Progenitor cell of endocrine pancreas (in vitro differentiated cells): ENCODE data around the gene OR9A2. TPM values are rescaled to one million over a fixed set of nuclear protein-coding genes. Genes with fewer than 3 reads are reported as not detected.

ENCODE experiments used
- DNase-seq: peaks from one replicate; pipeline ENCODE4 v3.0.0; 2021; ENCODE audit warnings: low spot score; ENCODE audit not compliant: unreplicated experiment
- H3K27ac Mint-ChIP-seq: 2 replicates; pipeline ENCODE4 v1.8.0; 2021; ENCODE audit warnings: mild to moderate bottlenecking, moderate library complexity, mixed read lengths
- H3K27me3 Mint-ChIP-seq: 2 replicates; pipeline ENCODE4 v1.8.0; 2021; ENCODE audit warnings: mixed read lengths
- H3K36me3 Mint-ChIP-seq: 2 replicates; pipeline ENCODE4 v1.8.0; 2022; ENCODE audit warnings: mixed read lengths; ENCODE audit not compliant: insufficient read depth
- H3K4me1 Mint-ChIP-seq: 2 replicates; pipeline ENCODE4 v1.8.0; 2021; ENCODE audit warnings: low read depth, mixed read lengths
- H3K4me3 Mint-ChIP-seq: 2 replicates; pipeline ENCODE4 v1.8.0; 2021; ENCODE audit warnings: low read depth, mild to moderate bottlenecking, moderate library complexity, mixed read lengths
- H3K9me3 Mint-ChIP-seq: 2 replicates; pipeline ENCODE4 v1.8.0; 2021; ENCODE audit warnings: low read depth, mixed read lengths
- total RNA-seq: library from RNA; stranded (reverse); gene quantifications from 2 replicates; pipeline ENCODE4 v1.2.1, GENCODE V29; 2021
- TF ChIP-seq, protein P1 (sequence below): fragments of 200-600 bp; sonication (generic); IDR thresholded peaks from one replicate; pipeline ENCODE4 v1.5.0; 2021; ENCODE audit warnings: antibody characterized with exemption, mild to moderate bottlenecking; ENCODE audit not compliant: unreplicated experiment

Gene OR9A2
- total RNA-seq, 1 donor from 2014 or later = not detected

DNA sequence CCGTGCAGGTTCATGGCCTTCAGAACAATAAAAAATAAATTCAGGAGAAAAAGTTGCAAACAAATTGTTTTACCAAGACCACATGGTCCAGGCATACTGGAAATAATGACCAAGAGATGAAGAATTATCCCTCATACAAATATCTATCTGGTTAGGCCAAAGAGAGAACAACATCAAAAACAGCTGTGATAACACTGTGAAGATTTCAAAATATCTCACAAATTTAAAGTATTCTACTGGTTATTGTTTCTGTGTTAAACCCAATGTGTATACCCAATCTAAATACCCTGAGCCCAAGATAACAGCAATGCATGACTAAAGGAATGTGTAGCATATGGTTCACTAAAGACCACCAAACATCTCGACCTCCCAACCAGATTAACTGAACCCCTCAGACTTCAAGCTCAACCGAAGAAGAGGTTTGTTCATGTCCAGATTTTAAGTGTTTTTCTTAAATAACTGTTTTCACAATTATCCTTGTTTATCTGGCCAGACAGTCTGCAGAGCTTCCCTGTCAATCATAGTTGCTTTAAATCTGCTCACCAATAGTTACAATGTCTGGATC lies 10.9 kb downstream of the OR9A2 start:
- no peaks in the 10 kb centered on the region for H3K36me3 Mint-ChIP-seq
- peaks cover 6% of the 10 kb centered on the region for H3K9me3 Mint-ChIP-seq
- no peak overlapping the region for H3K27ac Mint-ChIP-seq
- peaks cover 2% of the 10 kb centered on the region for H3K4me1 Mint-ChIP-seq
- H3K27me3 Mint-ChIP-seq = peaks cover 26% of the 10 kb centered on the region
- no peak for DNase-seq
- H3K4me3 Mint-ChIP-seq = no peak overlapping the region
- TF ChIP-seq, protein P1, sequence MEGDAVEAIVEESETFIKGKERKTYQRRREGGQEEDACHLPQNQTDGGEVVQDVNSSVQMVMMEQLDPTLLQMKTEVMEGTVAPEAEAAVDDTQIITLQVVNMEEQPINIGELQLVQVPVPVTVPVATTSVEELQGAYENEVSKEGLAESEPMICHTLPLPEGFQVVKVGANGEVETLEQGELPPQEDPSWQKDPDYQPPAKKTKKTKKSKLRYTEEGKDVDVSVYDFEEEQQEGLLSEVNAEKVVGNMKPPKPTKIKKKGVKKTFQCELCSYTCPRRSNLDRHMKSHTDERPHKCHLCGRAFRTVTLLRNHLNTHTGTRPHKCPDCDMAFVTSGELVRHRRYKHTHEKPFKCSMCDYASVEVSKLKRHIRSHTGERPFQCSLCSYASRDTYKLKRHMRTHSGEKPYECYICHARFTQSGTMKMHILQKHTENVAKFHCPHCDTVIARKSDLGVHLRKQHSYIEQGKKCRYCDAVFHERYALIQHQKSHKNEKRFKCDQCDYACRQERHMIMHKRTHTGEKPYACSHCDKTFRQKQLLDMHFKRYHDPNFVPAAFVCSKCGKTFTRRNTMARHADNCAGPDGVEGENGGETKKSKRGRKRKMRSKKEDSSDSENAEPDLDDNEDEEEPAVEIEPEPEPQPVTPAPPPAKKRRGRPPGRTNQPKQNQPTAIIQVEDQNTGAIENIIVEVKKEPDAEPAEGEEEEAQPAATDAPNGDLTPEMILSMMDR = no peak

DNA sequence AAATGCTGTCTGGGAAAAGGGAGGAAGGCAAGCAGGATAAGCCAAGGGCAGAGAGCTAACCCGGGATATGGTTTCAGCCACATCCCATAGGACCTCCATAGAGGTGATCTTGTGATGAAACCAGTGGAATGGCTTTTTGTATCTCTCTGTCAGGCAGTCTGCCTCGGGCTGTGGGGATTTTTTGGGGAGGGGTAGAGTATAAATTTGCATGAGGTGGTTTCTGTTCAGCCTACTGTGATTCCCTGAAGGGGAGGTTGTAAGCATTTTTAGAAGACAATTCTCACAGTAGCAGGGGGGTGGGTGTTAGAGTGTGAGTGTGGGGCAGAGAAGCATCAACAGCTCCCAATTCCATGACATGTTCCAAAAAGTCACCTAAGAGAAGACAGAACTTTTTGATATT lies 11.8 kb downstream of the OR9A2 start:
- Mint-ChIP-seq H3K36me3 (no peaks in the 10 kb centered on the region), H3K27me3 (peaks cover 29% of the 10 kb centered on the region), H3K9me3 (peaks cover 6% of the 10 kb centered on the region), H3K27ac (no peak overlapping the region), H3K4me1 (peaks cover 2% of the 10 kb centered on the region), H3K4me3 (no peak overlapping the region)
- DNase-seq = no peak
- TF ChIP-seq, protein P1 = no peak

DNA sequence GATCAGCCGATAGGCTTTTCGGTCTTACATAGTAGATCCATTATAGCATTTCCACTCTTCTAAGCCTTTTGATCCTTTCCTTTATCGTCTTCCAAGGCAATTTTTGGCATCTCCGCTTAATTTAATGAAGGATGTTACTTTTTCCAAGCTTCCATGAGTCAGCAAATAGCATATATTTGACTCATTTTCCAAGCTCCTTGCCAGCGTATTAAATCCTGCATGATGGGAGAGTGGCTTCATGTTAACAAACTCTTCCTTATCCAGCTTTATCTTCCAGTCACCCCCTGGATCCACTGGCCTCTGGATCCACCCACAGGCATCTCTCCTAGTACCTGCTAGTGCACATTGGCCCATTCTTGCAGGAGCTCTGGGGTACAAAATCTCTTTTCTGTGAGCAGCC lies 13.0 kb downstream of the OR9A2 start:
- no peak for DNase-seq
- H3K4me3 Mint-ChIP-seq = no peak overlapping the region
- peaks cover 2% of the 10 kb centered on the region for H3K4me1 Mint-ChIP-seq
- H3K36me3 Mint-ChIP-seq = no peaks in the 10 kb centered on the region
- TF ChIP-seq, protein P1 = no peak
- H3K27me3 Mint-ChIP-seq = peaks cover 37% of the 10 kb centered on the region
- no peak overlapping the region for H3K27ac Mint-ChIP-seq
- no peaks in the 10 kb centered on the region for H3K9me3 Mint-ChIP-seq

DNA sequence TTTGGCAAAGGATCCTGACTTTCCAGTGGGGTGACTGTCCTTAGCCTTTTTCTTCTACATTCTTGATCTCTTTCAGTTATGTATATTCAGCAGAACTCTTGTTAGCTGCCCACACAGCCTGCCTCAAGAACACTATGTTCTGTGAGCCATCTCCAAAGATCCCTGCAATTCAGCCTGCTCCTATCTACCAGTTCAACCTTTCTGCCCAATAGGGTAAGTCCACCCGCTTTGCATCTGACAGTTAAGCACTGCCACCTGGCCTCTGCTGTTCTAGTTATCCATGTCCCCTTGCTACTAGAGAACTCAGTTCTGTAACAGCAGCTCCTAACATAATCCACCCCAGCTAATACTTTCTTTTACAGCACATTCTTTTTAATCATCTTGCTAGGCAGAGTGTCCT lies 13.5 kb downstream of the OR9A2 start:
- no peaks in the 10 kb centered on the region for H3K9me3 Mint-ChIP-seq
- peaks cover 40% of the 10 kb centered on the region for H3K27me3 Mint-ChIP-seq
- H3K36me3 Mint-ChIP-seq = no peaks in the 10 kb centered on the region

DNA sequence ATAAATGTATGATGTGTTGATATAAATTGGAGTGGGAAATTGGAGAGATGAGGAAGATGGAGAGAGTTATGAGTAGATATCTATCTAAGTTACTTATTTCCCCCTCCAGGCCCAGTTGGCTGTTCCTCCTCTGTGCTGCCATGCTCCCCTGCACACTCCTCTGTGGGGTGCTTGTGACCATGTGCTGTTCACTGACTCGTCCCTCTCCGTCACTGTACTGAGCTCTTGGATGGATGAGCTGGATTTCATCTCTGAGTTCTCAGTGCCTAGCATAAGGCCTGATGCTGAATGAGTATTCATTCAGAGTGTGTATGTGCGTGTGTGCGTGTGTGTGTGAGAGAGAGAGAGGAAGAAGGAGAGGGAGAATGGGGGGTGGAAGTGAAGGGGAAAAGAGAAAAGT lies 14.5 kb downstream of the OR9A2 start:
- no peak overlapping the region for H3K4me3 Mint-ChIP-seq
- H3K36me3 Mint-ChIP-seq = no peaks in the 10 kb centered on the region
- H3K27me3 Mint-ChIP-seq = peaks cover 47% of the 10 kb centered on the region
- DNase-seq = no peak
- no peak overlapping the region for H3K27ac Mint-ChIP-seq
- TF ChIP-seq, protein P1 = no peak
- peaks cover 2% of the 10 kb centered on the region for H3K4me1 Mint-ChIP-seq
- no peaks in the 10 kb centered on the region for H3K9me3 Mint-ChIP-seq

More for the DNA sequence above, 13.5 kb downstream of the OR9A2 start:
- Mint-ChIP-seq H3K4me1 (peaks cover 2% of the 10 kb centered on the region), H3K4me3 (no peak overlapping the region), H3K27ac (no peak overlapping the region)
- DNase-seq = no peak
- TF ChIP-seq, protein P1 = no peak
